Central memory CD4-positive, alpha-beta T cell (primary cell): ENCODE results near the gene TET2.
"Not testable (repeated sequence)": the region's sequence is repeated elsewhere in the genome, so short reads cannot be mapped to it uniquely, and the experiment has no call there.

ENCODE experiments used
- DNase-seq: peaks from one replicate; pipeline ENCODE4 v3.0.0; 2022

Gene TET2

GRCh38 chr4:105296672-105297071 is 150.0 kb downstream of the TET2 start:
- no peak for DNase-seq

GRCh38 chr4:105299027-105299426 is 152.4 kb downstream of the TET2 start:
- DNase-seq = not testable (repeated sequence)

GRCh38 chr4:105304085-105304484 is 157.4 kb downstream of the TET2 start:
- no peak for DNase-seq

GRCh38 chr4:105305019-105305836 is 158.6 kb downstream of the TET2 start:
- no peak for DNase-seq

GRCh38 chr4:105306158-105306781 is 159.6 kb downstream of the TET2 start:
- peak; percentile 5 for DNase-seq

- no peak for DNase-seq
Observed at GRCh38 chr4:105306820-105307219, 160.1 kb downstream of the TET2 start.

- no peak for DNase-seq
Observed at GRCh38 chr4:105318486-105318885, 171.8 kb downstream of the TET2 start.

- DNase-seq = no peak
Observed at GRCh38 chr4:105327222-105327621, 180.5 kb downstream of the TET2 start.

- no peak for DNase-seq
Observed at GRCh38 chr4:105327956-105328355, 181.3 kb downstream of the TET2 start.

- DNase-seq = no peak
Observed at GRCh38 chr4:105329081-105329480, 182.4 kb downstream of the TET2 start.
